Hematopoietic multipotent progenitor cell treated with erythropoietin and hydrocortisone succinate and interleukin-3 and kit ligand, for 15 days (in vitro differentiated cells): ENCODE results near the gene GLS.
"Not testable (repeated sequence)": the region's sequence is repeated elsewhere in the genome, so short reads cannot be mapped to it uniquely, and the experiment has no call there.

ENCODE experiments used
- DNase-seq: peaks from one replicate; pipeline ENCODE4 v3.0.0-alpha.2; 2015; ENCODE audit warnings: low spot score

Gene GLS

GRCh38 chr2:190973262-190973661, 92.6 kb downstream of the GLS start:
- DNase-seq, result no peak

GRCh38 chr2:190973726-190974628, 93.4 kb downstream of the GLS start:
- no peak for DNase-seq

- no peak for DNase-seq
Observed at GRCh38 chr2:190974629-190975361, 94.2 kb downstream of the GLS start.

GRCh38 chr2:190976521-190976920, 95.9 kb downstream of the GLS start:
- DNase-seq, result no peak

GRCh38 chr2:190977505-190977904, 96.9 kb downstream of the GLS start:
- DNase-seq, result no peak

- DNase-seq, result no peak
Observed at GRCh38 chr2:190978389-190979053, 97.9 kb downstream of the GLS start.

GRCh38 chr2:190979906-190980629, 99.4 kb downstream of the GLS start:
- no peak for DNase-seq

- no peak for DNase-seq
Observed at GRCh38 chr2:190980630-190981209, 100.1 kb downstream of the GLS start.

GRCh38 chr2:190981333-190981732, 100.7 kb downstream of the GLS start:
- no peak for DNase-seq

GRCh38 chr2:190981733-190982132, 101.1 kb downstream of the GLS start:
- no peak for DNase-seq

GRCh38 chr2:190982262-190983034, 101.8 kb downstream of the GLS start:
- DNase-seq, result no peak

GRCh38 chr2:190984595-190984994, 104.0 kb downstream of the GLS start:
- no peak for DNase-seq

GRCh38 chr2:190986221-190986953, 105.8 kb downstream of the GLS start:
- DNase-seq, result no peak

GRCh38 chr2:190987116-190987515, 106.5 kb downstream of the GLS start:
- DNase-seq, result no peak

- no peak for DNase-seq
Observed at GRCh38 chr2:190987938-190988337, 107.3 kb downstream of the GLS start.

- DNase-seq, result no peak
Observed at GRCh38 chr2:190988910-190989309, 108.3 kb downstream of the GLS start.

GRCh38 chr2:190990132-190990531, 109.5 kb downstream of the GLS start:
- DNase-seq, result no peak

GRCh38 chr2:190993292-190993643, 112.6 kb downstream of the GLS start:
- no peak for DNase-seq

- no peak for DNase-seq
Observed at GRCh38 chr2:190994148-190994547, 113.5 kb downstream of the GLS start.

GRCh38 chr2:190995315-190995714, 114.7 kb downstream of the GLS start:
- DNase-seq, result not testable (repeated sequence)
